Astrocyte (in vitro differentiated cells and primary cell): ENCODE measurements around the gene PET100.

ENCODE experiments used
- CTCF ChIP-seq: IDR thresholded peaks from 2 replicates; pipeline ENCODE4 v1.5.1; 2011; ENCODE audit warnings: low read depth, mild to moderate bottlenecking, inconsistent platforms, low read length, moderate library complexity; ENCODE audit not compliant: insufficient read depth
- EZH2 ChIP-seq: IDR thresholded peaks from 2 replicates; pipeline ENCODE4 v1.6.1; 2012; ENCODE audit warnings: mild to moderate bottlenecking, low read length, inconsistent platforms; ENCODE audit not compliant: insufficient read depth

GRCh38 chr19:7636317-7636690, 6.7 kb downstream of the PET100 start:
- TF ChIP-seq CTCF (no peak), EZH2 (no peak)
